ENCODE data around the gene STPG2. TPM values are rescaled to one million over a fixed set of nuclear protein-coding genes. Genes with fewer than 3 reads are reported as not detected.

STPG2 gene
- total RNA-seq, 1 experiment from 2014 or later = 0.20 TPM

- H2BK5ac ChIP-seq (ENCODE audit: insufficient read length, low read length) = no peak overlapping the region
- H3K14ac ChIP-seq (ENCODE audit: insufficient read depth, low read length) = no peak overlapping the region
- no peak overlapping the region for H3K23ac ChIP-seq (ENCODE audit: insufficient read length, low read depth, low read length)
- H3K9me3 Mint-ChIP-seq = no peaks in the 10 kb centered on the region
- WGBS (ENCODE audit: extremely low coverage, insufficient read length, low lambda C conversion rate) = no CpG with 5 or more reads among the region's 2 CpGs
- no peak overlapping the region for H2AFZ ChIP-seq (ENCODE audit: low read length)
- H2BK12ac ChIP-seq (ENCODE audit: insufficient read length, low read depth, low read length) = no peak overlapping the region
- DNase-seq = no peak
- no peaks in the 10 kb centered on the region for H3K23me2 ChIP-seq (ENCODE audit: insufficient read length, low read depth, low read length, poor library complexity, severe bottlenecking)
- no peak overlapping the region for H2BK15ac ChIP-seq (ENCODE audit: low read depth, low read length)
- no peak overlapping the region for H3K18ac ChIP-seq (ENCODE audit: insufficient read length, low read depth, low read length)
- H3K4ac ChIP-seq (ENCODE audit: low read depth, low read length) = no peak overlapping the region
- H3K79me1 ChIP-seq (ENCODE audit: insufficient read depth, low read depth, low read length, poor library complexity, severe bottlenecking) = no peaks in the 10 kb centered on the region
- H3K27me3 ChIP-seq (ENCODE audit: insufficient read depth, low read length) = no peaks in the 10 kb centered on the region
- H3K4me1 Mint-ChIP-seq = no peaks in the 10 kb centered on the region
- no peaks in the 10 kb centered on the region for H3K4me1 ChIP-seq (ENCODE audit: insufficient read depth, low read length)
- H3K4me3 Mint-ChIP-seq = no peak overlapping the region
- H3K27ac ChIP-seq (ENCODE audit: insufficient read length, low read depth, low read length) = no peak overlapping the region
- H4K5ac ChIP-seq (ENCODE audit: insufficient read length, low read depth, low read length) = no peak overlapping the region
- no peaks in the 10 kb centered on the region for H3K36me3 Mint-ChIP-seq (ENCODE audit: insufficient read depth in 1 of 3, low read depth in 3 of 3)
- H3K9me3 ChIP-seq (ENCODE audit: control insufficient read depth, low read depth, low read length) = no peaks in the 10 kb centered on the region
- H2BK120ac ChIP-seq (ENCODE audit: low read depth, low read length, poor library complexity, severe bottlenecking) = no peak overlapping the region
- H2AK5ac ChIP-seq (ENCODE audit: insufficient read length, low read length) = no peak overlapping the region
- no peak overlapping the region for H3K9ac ChIP-seq (ENCODE audit: extremely low read depth, insufficient read length, low read length)
- no peak overlapping the region for H4K91ac ChIP-seq (ENCODE audit: insufficient read length, low read depth, low read length)
- H3K27ac Mint-ChIP-seq = no peak overlapping the region
- no peak overlapping the region for H3K4me2 ChIP-seq (ENCODE audit: insufficient read depth, insufficient read length, low read length)
- H3K56ac ChIP-seq (ENCODE audit: insufficient read length, low read depth, low read length) = no peak overlapping the region
- no peak overlapping the region for H3T11ph ChIP-seq (ENCODE audit: low read length)
- no peak overlapping the region for H2BK20ac ChIP-seq (ENCODE audit: low read depth, low read length, poor library complexity, severe bottlenecking)
- no peaks in the 10 kb centered on the region for H4K20me1 ChIP-seq (ENCODE audit: control insufficient read depth, insufficient read depth, insufficient read length)
- H3K79me2 ChIP-seq (ENCODE audit: insufficient read depth, low read length) = no peaks in the 10 kb centered on the region
- TF ChIP-seq CTCF (conservative IDR thresholded peaks at IDR 0.05) = no peak
- no peak overlapping the region for H4K8ac ChIP-seq (replicated peaks; ENCODE audit: insufficient read length, low read depth, low read length)
- no peaks in the 10 kb centered on the region for H3K27me3 Mint-ChIP-seq (ENCODE audit: low read depth)
Observed at GRCh38 chr4:97759785-97760184, 383.5 kb downstream of the STPG2 start.

Measured in H9 (cell line).